Stimulated activated CD4-positive, alpha-beta T cell treated with anti-CD3 and anti-CD28 coated beads, TNF-alpha, amount 100 ng/mL, for 48 hours (primary cell): ENCODE measurements around the gene PRM1.
A peak's percentile ranks its signal among the peaks of the same experiment; 100 is the strongest.
"Not testable (repeated sequence)": the region's sequence is repeated elsewhere in the genome, so short reads cannot be mapped to it uniquely, and the experiment has no call there.

ENCODE experiments used
- DNase-seq, 3 donors: peaks; one replicate each; pipeline ENCODE4 v3.0.0-alpha.2; 2020; ENCODE audit warnings: low read depth in 3 of 3

The PRM1 gene

DNA sequence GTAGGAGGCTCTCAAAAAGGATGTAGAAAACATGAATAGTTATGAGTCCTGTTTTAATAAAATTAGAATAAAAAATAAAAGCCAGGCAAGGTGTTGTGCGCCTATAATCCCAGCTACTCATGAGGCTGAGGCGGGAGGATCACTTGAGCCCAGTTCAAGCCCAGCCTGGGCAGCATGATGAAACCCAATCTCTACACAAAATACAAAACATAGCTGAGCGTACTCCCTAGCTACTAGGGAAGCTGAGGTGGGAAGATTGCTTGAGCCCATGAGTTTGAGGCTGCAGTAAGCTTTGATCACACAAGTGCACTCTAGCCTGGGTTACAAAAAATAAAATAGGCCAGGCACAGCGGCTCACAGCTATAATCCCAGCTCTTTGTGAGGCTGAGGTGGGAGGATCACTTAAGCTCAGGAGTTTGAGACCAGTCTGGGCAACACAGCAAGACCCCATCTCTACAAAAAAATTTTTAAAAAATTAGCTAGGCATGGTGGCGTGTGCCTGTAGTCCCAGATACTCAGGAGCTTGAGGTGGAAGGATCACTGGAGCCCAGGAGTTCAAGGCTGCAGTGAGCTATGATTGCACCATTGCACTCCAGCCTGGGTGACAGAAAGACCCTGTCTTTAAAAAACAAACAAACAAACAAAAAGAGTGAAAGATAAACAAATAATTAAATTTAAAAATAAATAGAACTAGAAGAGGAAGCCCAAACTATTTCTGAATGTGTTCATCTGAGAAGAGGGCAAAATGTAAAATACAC is 17.2 kb upstream of the PRM1 start:
- DNase-seq, result no peak

GRCh38 chr16:11297492-11298142 is 16.5 kb upstream of the PRM1 start:
- DNase-seq, result peak; percentile 30 to 55 (median 43)

- no peak for DNase-seq
Observed at GRCh38 chr16:11296706-11297491, 15.8 kb upstream of the PRM1 start.

DNA sequence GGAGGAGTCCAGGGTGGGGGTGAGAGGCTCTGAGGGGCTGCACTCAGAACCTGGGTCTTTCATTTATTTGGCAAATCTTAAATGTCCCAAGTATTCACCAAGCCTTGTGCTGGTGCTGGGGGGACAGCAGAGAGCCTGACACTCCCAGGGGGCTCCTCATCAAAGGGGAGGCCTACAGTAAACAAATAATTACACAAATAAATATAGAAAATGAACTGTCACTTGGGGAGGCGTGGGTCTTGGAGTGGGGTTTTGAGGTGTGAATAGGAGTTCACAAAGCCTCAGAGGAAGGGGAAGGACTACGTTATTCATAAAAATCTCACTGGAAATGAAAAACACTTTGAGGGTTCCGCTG is 15.2 kb upstream of the PRM1 start:
- no peak for DNase-seq

DNA sequence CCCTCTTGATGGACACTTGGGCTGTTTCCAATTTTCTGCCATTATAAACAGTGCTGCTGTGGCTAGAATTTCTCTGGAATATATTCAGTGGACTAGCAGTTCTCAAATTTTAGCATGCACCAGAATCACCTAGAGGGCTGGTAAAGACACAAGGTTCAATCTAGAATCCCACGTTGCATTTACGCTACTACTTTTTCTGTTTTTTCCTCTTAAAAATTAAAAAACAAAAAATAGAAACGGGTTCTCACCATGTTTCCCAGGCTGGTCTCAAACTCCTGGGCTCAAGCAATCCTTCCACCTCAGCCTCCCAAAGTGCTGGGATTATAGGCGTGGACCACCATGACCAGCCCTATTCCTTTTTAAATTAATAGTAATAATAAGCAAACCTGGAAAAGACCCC is 14.5 kb upstream of the PRM1 start:
- no peak for DNase-seq

GRCh38 chr16:11292076-11292748 is 11.1 kb upstream of the PRM1 start:
- DNase-seq, result no peak

DNA sequence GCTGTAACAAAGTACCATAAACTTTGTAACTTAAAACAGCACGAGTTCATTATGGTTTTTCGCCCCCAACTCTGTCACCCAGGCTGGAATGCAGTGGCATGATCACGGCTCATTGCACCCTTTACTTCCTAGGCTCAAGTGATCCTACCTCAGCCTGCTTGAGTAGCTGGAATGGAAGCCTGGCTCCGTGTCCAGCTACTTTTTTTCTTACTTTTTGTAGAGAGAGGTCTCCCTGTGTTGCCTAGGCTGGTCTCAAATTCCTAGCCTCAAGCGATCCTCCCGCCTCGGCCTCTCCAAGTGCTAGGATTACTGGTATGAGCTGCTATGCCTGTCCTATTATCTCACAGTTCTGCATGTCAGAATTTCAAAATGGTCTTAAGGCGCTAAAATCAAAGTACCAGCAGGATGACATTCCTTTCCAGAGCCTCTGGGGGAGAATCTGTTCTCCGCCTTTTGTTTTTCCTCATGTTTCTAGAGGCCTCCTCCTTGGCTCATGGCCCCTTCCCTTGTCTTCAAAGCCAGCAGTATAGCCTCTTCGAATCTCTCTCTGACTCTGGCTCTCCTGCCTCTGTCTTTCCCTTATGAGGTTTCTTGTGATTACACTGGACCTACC is 10.1 kb upstream of the PRM1 start:
- DNase-seq, result no peak

GRCh38 chr16:11290102-11290893 is 9.2 kb upstream of the PRM1 start:
- no peak for DNase-seq

GRCh38 chr16:11289696-11290095 is 8.6 kb upstream of the PRM1 start:
- DNase-seq, result not testable (repeated sequence)

GRCh38 chr16:11289202-11289601 is 8.1 kb upstream of the PRM1 start:
- DNase-seq, result no peak

- DNase-seq, result no peak
Observed at GRCh38 chr16:11285842-11286241, 4.7 kb upstream of the PRM1 start.

DNA sequence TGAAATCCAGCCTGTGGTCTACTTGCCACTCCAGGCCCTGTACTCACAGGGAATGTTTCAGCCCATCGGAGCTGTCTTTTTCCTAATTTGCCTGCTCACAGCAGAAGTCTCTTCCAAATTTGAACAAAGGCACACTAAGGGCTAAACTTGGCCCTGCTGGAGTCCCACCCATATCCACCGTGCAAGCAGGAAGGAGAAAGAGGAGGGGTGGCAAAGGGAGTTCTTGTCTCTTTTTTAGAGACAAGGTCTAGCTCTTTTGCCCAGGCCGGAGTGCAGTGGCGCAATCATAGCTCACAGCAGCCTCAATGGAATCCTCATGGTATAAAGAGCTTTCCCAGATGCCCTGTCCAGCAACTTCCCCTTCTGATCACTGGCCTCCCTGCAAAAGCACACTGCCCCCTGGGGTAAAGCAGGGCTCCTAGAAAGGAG is 2.7 kb upstream of the PRM1 start:
- DNase-seq, result no peak

DNA sequence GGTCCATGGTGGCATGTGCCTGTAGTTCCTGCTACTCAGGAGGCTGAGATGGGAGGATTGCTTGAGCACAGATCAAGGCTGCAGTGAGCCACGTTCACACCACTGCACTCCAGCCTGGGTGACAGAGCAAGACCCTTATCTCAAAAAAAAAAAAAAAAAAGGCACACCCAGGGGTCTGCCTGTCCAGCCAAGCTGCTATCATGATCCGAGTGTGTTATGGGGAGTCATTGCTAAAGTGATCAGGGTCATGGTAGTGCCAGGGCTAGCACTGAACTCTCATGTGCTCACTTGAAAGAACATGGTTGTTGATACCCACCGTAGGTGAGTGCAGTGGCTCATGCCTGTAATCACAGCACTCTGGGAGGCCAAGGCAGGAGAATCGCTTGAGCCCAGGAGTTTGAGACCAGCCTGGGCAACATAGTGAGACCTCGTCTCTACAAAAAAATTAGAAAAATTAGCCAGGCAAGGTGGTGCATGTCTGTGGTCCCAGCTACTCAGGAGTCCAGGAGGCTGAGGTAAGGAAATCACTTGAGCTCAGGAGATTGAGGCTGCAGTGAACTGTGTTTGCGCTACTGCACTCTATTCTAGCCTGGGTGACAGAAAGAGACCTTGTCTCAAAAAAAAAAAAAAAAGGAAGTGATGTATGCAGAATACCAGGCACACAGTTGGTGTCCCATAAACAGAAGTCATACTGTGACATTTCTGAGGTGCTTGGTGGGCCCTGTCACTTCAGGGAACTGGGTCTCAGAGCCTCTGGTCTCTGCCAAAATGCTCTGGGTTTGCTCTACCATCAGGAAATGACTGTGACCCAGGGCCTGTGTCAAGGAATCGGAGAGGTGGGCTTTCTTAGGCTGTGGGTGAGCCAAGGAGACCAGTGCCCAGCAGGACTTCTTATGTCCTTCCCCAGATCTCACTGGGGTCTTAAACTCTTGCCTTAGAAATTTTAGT is 2.2 kb downstream of the PRM1 start:
- DNase-seq, result no peak

DNA sequence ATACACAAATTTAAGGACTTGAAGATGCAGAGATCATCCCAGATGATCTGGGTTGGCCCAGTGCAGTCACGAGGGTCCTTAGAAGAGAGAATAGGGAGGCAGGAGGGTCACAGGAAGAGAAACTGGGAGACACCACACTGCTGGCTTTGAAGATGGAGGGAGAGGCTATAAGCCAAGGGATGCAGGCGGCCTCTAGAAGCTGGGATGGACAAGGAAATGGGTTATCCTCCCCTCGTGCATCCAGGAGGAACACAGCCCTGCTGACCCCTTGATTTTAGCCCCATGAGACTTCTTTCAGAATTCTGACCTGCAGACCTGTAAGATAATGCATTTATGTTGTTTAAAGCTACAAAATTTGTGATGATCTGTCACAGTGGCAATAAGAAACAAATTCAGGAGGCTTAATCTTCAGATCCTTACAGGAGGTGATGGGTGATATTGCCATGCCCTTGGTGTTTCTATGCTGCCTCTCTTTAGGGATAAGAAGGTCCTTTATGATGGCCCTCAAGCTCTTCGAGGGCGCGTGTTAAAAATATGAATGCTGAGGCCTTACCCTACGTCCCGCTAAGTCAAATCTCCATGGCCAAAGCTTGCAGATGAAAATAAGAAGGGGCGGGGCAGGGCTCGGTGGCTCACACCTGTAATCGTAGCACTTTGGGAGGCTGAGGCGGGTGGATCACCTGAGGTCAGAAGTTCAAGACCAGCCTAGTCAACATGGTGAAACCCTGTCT is 3.4 kb downstream of the PRM1 start:
- no peak for DNase-seq

- no peak for DNase-seq
Observed at GRCh38 chr16:11276896-11277593, 4.1 kb downstream of the PRM1 start.

GRCh38 chr16:11276143-11276895 is 4.8 kb downstream of the PRM1 start, which contains the start of gene PRM2:
TSS of gene PRM2 (minus strand) at chr16:11276480. CDS start at chr16:11276370, 110 bp downstream.
- no peak for DNase-seq

DNA sequence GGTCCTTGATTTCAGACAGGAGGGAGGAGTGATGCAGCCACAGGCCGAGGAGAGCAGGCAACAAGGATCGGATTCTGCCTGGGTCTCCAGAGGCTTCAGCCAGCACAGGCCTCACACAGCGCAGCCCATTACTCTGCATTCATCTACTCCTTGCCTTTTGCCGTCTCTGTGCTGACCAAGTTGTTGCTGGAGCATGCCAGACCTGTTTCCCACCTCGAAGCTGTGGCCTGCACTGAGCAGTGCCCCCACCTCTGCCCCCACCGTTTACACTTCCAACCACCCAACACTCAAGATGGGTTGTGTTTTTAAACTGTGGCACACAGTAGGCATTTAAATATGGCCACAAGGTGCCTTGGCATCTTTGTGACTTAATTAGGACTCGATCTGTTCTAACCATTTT is 6.2 kb downstream of the PRM1 start:
- no peak for DNase-seq
